ENCODE measurements around the gene PON3.

PON3 gene

DNA sequence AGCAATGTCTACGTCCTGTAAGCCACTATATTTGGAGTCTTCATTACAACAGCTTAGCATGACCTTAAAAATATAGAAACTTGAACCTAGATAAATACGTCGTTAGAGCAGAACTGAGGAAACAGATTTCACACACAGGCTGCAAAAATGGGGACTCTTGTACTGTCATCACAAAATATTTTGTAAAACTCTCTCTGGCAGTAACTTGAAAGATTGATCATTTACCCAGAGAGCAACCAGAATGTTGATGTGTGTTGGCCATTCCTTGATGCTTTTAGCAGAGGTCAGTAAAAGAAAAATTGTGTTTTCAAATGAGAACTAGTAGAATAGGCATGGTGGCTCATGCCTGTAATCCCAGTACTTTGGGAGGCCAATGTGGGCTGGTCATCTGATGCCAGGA, 57.3 kb downstream of the PON3 start:
- no peak overlapping the region for H3K4me3 ChIP-seq (ENCODE audit: low read depth, low read length)
- DNase-seq (ENCODE audit: low read depth): no peak
- TF ChIP-seq, protein P1, sequence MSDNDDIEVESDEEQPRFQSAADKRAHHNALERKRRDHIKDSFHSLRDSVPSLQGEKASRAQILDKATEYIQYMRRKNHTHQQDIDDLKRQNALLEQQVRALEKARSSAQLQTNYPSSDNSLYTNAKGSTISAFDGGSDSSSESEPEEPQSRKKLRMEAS (IDR thresholded peaks at IDR 0.05; ENCODE audit: low read depth, low read length): no peak
- TF ChIP-seq, protein P2, sequence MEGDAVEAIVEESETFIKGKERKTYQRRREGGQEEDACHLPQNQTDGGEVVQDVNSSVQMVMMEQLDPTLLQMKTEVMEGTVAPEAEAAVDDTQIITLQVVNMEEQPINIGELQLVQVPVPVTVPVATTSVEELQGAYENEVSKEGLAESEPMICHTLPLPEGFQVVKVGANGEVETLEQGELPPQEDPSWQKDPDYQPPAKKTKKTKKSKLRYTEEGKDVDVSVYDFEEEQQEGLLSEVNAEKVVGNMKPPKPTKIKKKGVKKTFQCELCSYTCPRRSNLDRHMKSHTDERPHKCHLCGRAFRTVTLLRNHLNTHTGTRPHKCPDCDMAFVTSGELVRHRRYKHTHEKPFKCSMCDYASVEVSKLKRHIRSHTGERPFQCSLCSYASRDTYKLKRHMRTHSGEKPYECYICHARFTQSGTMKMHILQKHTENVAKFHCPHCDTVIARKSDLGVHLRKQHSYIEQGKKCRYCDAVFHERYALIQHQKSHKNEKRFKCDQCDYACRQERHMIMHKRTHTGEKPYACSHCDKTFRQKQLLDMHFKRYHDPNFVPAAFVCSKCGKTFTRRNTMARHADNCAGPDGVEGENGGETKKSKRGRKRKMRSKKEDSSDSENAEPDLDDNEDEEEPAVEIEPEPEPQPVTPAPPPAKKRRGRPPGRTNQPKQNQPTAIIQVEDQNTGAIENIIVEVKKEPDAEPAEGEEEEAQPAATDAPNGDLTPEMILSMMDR (IDR thresholded peaks at IDR 0.05; ENCODE audit: low read depth, low read length): no peak
- TF ChIP-seq POLR2A (IDR thresholded peaks at IDR 0.05; ENCODE audit: extremely low read depth, insufficient read length): no peak
- no peak for TF ChIP-seq MYC (IDR thresholded peaks at IDR 0.05; ENCODE audit: low read depth, low read length)

DNA sequence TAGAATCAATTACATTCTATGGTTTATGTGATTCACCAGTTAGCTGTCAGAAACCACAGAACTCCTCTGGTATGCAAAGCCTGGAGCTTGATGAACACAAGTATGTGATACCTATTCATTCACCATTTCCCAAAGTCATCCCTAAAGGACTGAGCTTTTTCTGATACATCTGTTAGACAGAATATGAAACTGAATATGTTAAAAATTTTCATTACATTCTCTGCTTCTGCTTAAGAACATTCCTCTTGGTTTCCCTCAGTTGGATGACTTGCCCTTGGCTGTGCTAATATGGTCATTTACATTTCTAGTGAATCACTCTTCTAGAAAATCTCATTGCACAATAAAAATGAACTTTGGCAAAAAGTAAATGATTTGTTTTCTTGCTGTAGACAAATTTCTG, 61.1 kb downstream of the PON3 start:
- TF ChIP-seq, protein P2 (IDR thresholded peaks at IDR 0.05; ENCODE audit: low read depth, low read length): no peak
- TF ChIP-seq, protein P1 (IDR thresholded peaks at IDR 0.05; ENCODE audit: low read depth, low read length): no peak
- TF ChIP-seq POLR2A (IDR thresholded peaks at IDR 0.05; ENCODE audit: extremely low read depth, insufficient read length): no peak
- H3K4me3 ChIP-seq (ENCODE audit: low read depth, low read length): no peak overlapping the region
- no peak for DNase-seq (ENCODE audit: low read depth)

DNA sequence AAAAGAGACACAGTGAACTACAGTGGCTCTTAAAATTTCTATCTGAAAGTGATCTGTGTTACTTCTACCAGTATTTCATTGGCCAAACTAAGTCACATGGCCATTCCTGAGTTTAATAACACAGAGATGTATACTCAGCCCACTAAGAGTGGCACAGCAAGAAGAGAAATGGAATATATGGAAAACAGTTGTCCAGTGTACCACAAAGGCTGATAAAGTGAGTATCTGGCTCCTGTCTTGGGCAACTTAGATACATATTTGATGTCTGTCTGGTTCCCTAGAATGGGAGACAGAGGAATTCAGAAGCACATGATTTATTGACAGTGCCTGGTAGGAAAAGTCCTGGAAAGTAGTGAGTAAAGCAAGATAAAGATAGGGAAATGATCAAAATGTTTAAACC, 61.7 kb downstream of the PON3 start:
- H3K4me3 ChIP-seq (ENCODE audit: low read depth, low read length): no peak overlapping the region

DNA sequence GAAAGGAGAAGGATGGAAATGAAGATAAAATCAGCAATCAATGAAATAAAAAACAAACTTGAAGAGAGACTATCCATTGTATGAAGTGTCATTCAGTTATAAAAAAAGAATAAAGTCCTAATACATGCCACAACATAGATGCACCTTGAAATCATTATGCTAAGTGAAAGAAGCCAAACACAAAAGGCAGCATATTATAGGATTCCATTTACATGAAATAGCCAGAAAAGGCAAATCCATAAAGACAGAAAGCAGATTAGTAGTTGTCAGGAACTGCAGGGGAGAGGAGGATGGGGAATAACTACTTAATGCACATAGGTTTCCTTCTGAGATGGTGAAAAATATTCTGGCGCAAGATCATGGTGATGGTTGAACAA, 65.2 kb downstream of the PON3 start:
- DNase-seq (ENCODE audit: low read depth): no peak
- TF ChIP-seq, protein P2 (IDR thresholded peaks at IDR 0.05; ENCODE audit: low read depth, low read length): no peak
- peak overlapping the region; percentile 36 for H3K4me3 ChIP-seq (ENCODE audit: low read depth, low read length)

More for the DNA sequence above, 61.7 kb downstream of the PON3 start:
- TF ChIP-seq, protein P2 (IDR thresholded peaks at IDR 0.05; ENCODE audit: low read depth, low read length): no peak
- TF ChIP-seq POLR2A (IDR thresholded peaks at IDR 0.05; ENCODE audit: extremely low read depth, insufficient read length): no peak
- TF ChIP-seq, protein P1 (IDR thresholded peaks at IDR 0.05; ENCODE audit: low read depth, low read length): no peak
- no peak for DNase-seq (ENCODE audit: low read depth)

DNA sequence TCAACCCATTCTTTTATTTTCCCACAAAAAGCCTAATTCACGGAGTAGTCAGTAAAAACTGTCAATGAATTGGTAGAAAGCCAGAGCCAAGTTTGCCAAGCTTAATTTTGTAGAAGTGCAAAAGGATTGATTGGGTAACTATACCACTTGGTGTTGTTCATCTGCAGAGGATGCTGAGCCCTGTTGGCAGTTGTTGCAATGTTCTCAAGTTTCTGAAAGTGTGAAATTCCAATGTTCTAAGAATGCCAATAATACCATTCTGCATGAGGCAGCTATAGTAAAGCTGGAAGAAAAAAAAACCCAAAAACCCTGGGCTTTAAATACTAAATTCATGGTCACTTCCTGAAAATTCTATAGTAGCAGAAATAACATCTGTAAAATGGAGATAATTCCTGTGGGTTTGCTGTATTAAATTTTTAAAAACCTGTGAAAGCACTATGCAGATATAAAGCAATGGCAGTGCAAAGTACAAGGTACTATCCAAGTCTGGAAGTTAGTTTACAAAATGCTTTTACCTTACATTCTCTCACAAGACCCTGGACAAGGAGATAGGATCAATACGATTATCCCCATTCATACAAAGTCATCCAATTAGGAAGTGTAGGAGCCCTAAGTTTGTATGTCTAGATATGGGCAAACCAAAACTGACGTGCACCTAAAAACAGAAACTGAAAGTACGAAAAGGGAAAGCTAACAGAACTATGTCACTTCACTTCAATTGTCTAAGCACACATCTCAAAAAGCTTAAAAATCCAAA, 65.8 kb downstream of the PON3 start:
- H3K4me3 ChIP-seq (ENCODE audit: low read depth, low read length): peak overlapping the region; percentile 36
- TF ChIP-seq POLR2A (IDR thresholded peaks at IDR 0.05; ENCODE audit: extremely low read depth, insufficient read length) (no peak), MYC (IDR thresholded peaks at IDR 0.05; ENCODE audit: low read depth, low read length) (no peak)
- TF ChIP-seq, protein P1 (IDR thresholded peaks at IDR 0.05; ENCODE audit: low read depth, low read length): no peak
- peak; percentile 10 for DNase-seq (ENCODE audit: low read depth)

DNA sequence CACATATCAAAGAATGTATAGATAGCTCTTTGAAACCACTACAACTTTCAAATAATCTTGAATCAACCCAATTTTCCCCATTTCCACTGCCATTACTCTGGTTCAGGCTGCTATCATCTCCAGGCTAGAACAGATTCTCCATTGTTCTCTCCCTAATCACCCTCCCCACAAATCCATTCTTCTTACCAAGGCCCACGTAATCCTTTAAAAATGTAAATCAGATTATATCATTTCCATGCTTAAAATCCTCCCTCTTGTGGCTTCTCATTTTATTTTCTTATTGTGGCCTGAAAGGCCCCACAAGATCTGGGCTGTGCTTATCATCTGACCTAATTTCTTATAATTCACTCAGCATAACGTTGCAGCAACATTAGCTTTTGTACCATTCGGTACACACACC, 68.8 kb downstream of the PON3 start:
- no peak overlapping the region for H3K4me3 ChIP-seq (ENCODE audit: low read depth, low read length)
- no peak for DNase-seq (ENCODE audit: low read depth)
- TF ChIP-seq, protein P1 (IDR thresholded peaks at IDR 0.05; ENCODE audit: low read depth, low read length): no peak
- TF ChIP-seq, protein P2 (IDR thresholded peaks at IDR 0.05; ENCODE audit: low read depth, low read length): no peak
- no peak for TF ChIP-seq MYC (IDR thresholded peaks at IDR 0.05; ENCODE audit: low read depth, low read length)
- TF ChIP-seq POLR2A (IDR thresholded peaks at IDR 0.05; ENCODE audit: extremely low read depth, insufficient read length): no peak

All from NB4 (cell line).